ENCODE data around the gene RAI1.

Gene RAI1

DNA sequence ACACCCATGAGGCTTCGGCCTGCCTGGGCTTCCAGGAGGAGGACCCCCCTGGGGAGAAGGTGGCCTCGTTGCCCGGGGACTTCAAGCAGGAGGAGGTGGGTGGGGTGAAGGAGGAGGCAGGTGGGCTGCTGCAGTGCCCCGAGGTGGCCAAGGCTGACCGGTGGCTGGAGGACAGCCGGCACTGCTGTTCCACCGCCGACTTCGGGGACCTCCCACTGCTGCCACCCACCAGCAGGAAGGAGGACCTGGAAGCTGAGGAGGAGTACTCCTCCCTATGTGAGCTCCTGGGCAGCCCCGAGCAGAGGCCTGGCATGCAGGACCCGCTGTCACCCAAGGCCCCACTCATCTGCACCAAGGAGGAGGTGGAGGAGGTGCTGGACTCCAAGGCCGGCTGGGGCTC lies 114.0 kb downstream of the RAI1 start:
- Histone ChIP-seq H3K27ac (ENCODE audit: low read depth, low read length) (no peak overlapping the region), H3K36me3 (ENCODE audit: control insufficient read depth, insufficient read depth, low read length) (no peaks in the 10 kb centered on the region), H2BK120ac (ENCODE audit: low read depth, low read length) (no peak overlapping the region), H3K79me2 (ENCODE audit: control insufficient read depth, insufficient read depth, low read length) (no peaks in the 10 kb centered on the region), H2BK15ac (replicated peaks; ENCODE audit: low read depth) (no peak overlapping the region), H4K5ac (ENCODE audit: low read length) (no peak overlapping the region), H3K23ac (ENCODE audit: low read length) (no peak overlapping the region), H3K56ac (ENCODE audit: low read length) (no peak overlapping the region), H3K4me2 (ENCODE audit: low read length) (no peak overlapping the region), H3K79me1 (ENCODE audit: low read length) (no peaks in the 10 kb centered on the region), H3K4me1 (ENCODE audit: control insufficient read depth, low read depth, low read length) (peaks cover 3% of the 10 kb centered on the region), H4K8ac (ENCODE audit: low read depth, low read length) (no peak overlapping the region), H3K4me3 (ENCODE audit: low read length) (no peak overlapping the region), H2AK5ac (ENCODE audit: low read length) (no peak overlapping the region), H3K4ac (ENCODE audit: low read depth, low read length) (no peak overlapping the region), H2BK5ac (ENCODE audit: low read length) (no peak overlapping the region), H3K27me3 (ENCODE audit: insufficient read depth, low read length, poor library complexity) (peaks cover 1% of the 10 kb centered on the region), H3K9ac (ENCODE audit: low read length) (no peak overlapping the region), H3K18ac (ENCODE audit: low read length) (no peak overlapping the region)
- DNase-seq, result no peak
- no CpG with 5 or more reads among the region's 12 CpGs for WGBS (ENCODE audit: extremely low coverage, insufficient coverage, low lambda C conversion rate)

DNA sequence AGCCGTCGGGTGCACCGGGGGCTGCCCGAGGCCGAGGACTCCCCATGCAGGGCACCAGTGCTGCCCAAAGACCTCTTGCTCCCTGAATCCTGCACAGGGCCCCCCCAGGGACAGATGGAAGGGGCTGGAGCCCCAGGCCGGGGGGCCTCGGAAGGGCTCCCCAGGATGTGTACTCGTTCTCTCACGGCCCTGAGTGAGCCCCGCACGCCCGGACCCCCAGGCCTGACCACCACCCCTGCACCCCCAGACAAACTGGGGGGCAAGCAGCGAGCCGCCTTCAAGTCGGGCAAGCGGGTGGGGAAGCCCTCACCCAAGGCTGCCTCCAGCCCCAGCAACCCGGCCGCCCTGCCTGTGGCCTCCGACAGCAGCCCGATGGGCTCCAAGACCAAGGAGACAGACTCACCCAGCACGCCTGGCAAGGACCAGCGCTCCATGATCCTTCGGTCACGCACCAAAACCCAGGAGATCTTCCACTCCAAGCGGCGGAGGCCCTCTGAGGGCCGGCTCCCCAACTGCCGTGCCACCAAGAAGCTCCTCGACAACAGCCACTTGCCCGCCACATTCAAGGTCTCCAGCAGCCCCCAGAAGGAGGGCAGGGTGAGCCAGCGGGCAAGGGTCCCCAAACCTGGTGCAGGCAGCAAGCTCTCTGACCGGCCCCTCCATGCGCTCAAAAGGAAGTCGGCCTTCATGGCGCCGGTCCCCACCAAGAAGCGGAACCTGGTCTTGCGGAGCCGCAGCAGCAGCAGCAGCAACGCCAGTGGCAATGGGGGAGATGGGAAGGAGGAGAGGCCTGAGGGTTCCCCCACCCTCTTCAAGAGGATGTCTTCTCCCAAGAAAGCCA lies 114.9 kb downstream of the RAI1 start:
- no CpG with 5 or more reads among the region's 40 CpGs for WGBS (ENCODE audit: extremely low coverage, insufficient coverage, low lambda C conversion rate)
- no peak overlapping the region for H2BK120ac ChIP-seq (ENCODE audit: low read depth, low read length)
- no peaks in the 10 kb centered on the region for H3K36me3 ChIP-seq (ENCODE audit: control insufficient read depth, insufficient read depth, low read length)
- no peak overlapping the region for H3K56ac ChIP-seq (ENCODE audit: low read length)
- H3K18ac ChIP-seq (ENCODE audit: low read length), result no peak overlapping the region
- H3K4me3 ChIP-seq (ENCODE audit: low read length), result no peak overlapping the region
- H2AK5ac ChIP-seq (ENCODE audit: low read length), result no peak overlapping the region
- no peaks in the 10 kb centered on the region for H3K79me2 ChIP-seq (ENCODE audit: control insufficient read depth, insufficient read depth, low read length)
- H3K4me1 ChIP-seq (ENCODE audit: control insufficient read depth, low read depth, low read length), result peaks cover 3% of the 10 kb centered on the region
- no peak for DNase-seq
- H4K8ac ChIP-seq (ENCODE audit: low read depth, low read length), result no peak overlapping the region
- H4K5ac ChIP-seq (ENCODE audit: low read length), result no peak overlapping the region
- no peak overlapping the region for H3K23ac ChIP-seq (ENCODE audit: low read length)
- H3K79me1 ChIP-seq (ENCODE audit: low read length), result no peaks in the 10 kb centered on the region
- H2BK5ac ChIP-seq (ENCODE audit: low read length), result no peak overlapping the region
- H3K27ac ChIP-seq (ENCODE audit: low read depth, low read length), result no peak overlapping the region
- H3K4ac ChIP-seq (ENCODE audit: low read depth, low read length), result no peak overlapping the region
- H3K9ac ChIP-seq (ENCODE audit: low read length), result no peak overlapping the region
- no peak overlapping the region for H2BK15ac ChIP-seq (replicated peaks; ENCODE audit: low read depth)
- H3K27me3 ChIP-seq (ENCODE audit: insufficient read depth, low read length, poor library complexity), result peaks cover 1% of the 10 kb centered on the region
- H3K4me2 ChIP-seq (ENCODE audit: low read length), result no peak overlapping the region

DNA sequence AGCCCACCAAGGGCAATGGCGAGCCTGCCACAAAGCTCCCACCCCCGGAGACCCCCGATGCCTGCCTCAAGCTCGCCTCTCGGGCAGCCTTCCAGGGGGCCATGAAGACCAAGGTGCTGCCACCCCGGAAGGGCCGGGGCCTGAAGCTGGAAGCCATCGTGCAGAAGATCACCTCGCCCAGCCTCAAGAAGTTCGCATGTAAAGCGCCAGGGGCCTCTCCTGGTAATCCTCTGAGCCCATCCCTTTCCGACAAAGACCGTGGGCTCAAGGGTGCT lies 115.5 kb downstream of the RAI1 start:
- H3K79me2 ChIP-seq (ENCODE audit: control insufficient read depth, insufficient read depth, low read length), result no peaks in the 10 kb centered on the region
- no peak overlapping the region for H3K4ac ChIP-seq (ENCODE audit: low read depth, low read length)
- H2BK120ac ChIP-seq (ENCODE audit: low read depth, low read length), result no peak overlapping the region
- no peaks in the 10 kb centered on the region for H3K27me3 ChIP-seq (ENCODE audit: insufficient read depth, low read length, poor library complexity)
- no peak overlapping the region for H3K18ac ChIP-seq (ENCODE audit: low read length)
- H3K79me1 ChIP-seq (ENCODE audit: low read length), result no peaks in the 10 kb centered on the region
- H3K23ac ChIP-seq (ENCODE audit: low read length), result no peak overlapping the region
- H3K4me3 ChIP-seq (ENCODE audit: low read length), result no peak overlapping the region
- H3K56ac ChIP-seq (ENCODE audit: low read length), result no peak overlapping the region
- WGBS (ENCODE audit: extremely low coverage, insufficient coverage, low lambda C conversion rate), result no CpG with 5 or more reads among the region's 13 CpGs
- no peak overlapping the region for H2AK5ac ChIP-seq (ENCODE audit: low read length)
- H4K8ac ChIP-seq (ENCODE audit: low read depth, low read length), result no peak overlapping the region
- no peak overlapping the region for H2BK15ac ChIP-seq (replicated peaks; ENCODE audit: low read depth)
- H4K5ac ChIP-seq (ENCODE audit: low read length), result no peak overlapping the region
- no peak overlapping the region for H2BK5ac ChIP-seq (ENCODE audit: low read length)
- H3K36me3 ChIP-seq (ENCODE audit: control insufficient read depth, insufficient read depth, low read length), result no peaks in the 10 kb centered on the region
- H3K4me2 ChIP-seq (ENCODE audit: low read length), result no peak overlapping the region
- no peak overlapping the region for H3K9ac ChIP-seq (ENCODE audit: low read length)
- peaks cover 3% of the 10 kb centered on the region for H3K4me1 ChIP-seq (ENCODE audit: control insufficient read depth, low read depth, low read length)
- DNase-seq, result no peak
- no peak overlapping the region for H3K27ac ChIP-seq (ENCODE audit: low read depth, low read length)

DNA sequence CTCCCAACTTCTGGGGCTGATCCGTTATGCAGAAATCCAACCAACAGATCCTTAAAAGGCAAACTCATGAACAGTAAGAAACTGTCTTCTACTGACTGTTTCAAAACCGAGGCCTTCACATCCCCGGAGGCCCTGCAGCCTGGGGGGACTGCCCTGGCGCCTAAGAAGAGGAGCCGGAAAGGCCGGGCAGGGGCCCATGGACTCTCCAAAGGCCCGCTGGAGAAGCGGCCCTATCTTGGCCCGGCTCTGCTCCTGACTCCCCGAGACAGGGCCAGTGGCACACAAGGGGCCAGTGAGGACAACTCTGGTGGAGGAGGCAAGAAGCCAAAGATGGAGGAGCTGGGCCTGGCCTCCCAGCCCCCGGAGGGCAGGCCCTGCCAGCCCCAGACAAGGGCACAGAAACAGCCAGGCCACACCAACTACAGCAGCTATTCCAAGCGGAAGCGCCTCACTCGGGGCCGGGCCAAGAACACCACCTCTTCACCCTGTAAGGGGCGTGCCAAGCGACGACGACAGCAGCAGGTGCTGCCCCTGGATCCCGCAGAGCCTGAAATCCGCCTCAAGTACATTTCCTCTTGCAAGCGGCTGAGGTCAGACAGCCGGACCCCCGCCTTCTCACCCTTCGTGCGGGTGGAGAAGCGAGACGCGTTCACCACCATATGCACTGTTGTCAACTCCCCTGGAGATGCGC lies 116.0 kb downstream of the RAI1 start:
- Histone ChIP-seq H3K36me3 (ENCODE audit: control insufficient read depth, insufficient read depth, low read length) (no peaks in the 10 kb centered on the region), H3K4ac (ENCODE audit: low read depth, low read length) (no peak overlapping the region), H2BK120ac (ENCODE audit: low read depth, low read length) (no peak overlapping the region), H2AK5ac (ENCODE audit: low read length) (no peak overlapping the region), H3K79me2 (ENCODE audit: control insufficient read depth, insufficient read depth, low read length) (no peaks in the 10 kb centered on the region), H2BK15ac (replicated peaks; ENCODE audit: low read depth) (no peak overlapping the region), H3K56ac (ENCODE audit: low read length) (no peak overlapping the region), H3K9ac (ENCODE audit: low read length) (no peak overlapping the region), H3K27ac (ENCODE audit: low read depth, low read length) (no peak overlapping the region), H2BK5ac (ENCODE audit: low read length) (no peak overlapping the region), H4K5ac (ENCODE audit: low read length) (no peak overlapping the region), H3K23ac (ENCODE audit: low read length) (no peak overlapping the region), H4K8ac (ENCODE audit: low read depth, low read length) (no peak overlapping the region), H3K4me1 (ENCODE audit: control insufficient read depth, low read depth, low read length) (peaks cover 3% of the 10 kb centered on the region), H3K4me2 (ENCODE audit: low read length) (no peak overlapping the region), H3K79me1 (ENCODE audit: low read length) (no peaks in the 10 kb centered on the region), H3K18ac (ENCODE audit: low read length) (no peak overlapping the region), H3K4me3 (ENCODE audit: low read length) (no peak overlapping the region), H3K27me3 (ENCODE audit: insufficient read depth, low read length, poor library complexity) (no peaks in the 10 kb centered on the region)
- DNase-seq, result no peak
- no CpG with 5 or more reads among the region's 30 CpGs for WGBS (ENCODE audit: extremely low coverage, insufficient coverage, low lambda C conversion rate)

DNA sequence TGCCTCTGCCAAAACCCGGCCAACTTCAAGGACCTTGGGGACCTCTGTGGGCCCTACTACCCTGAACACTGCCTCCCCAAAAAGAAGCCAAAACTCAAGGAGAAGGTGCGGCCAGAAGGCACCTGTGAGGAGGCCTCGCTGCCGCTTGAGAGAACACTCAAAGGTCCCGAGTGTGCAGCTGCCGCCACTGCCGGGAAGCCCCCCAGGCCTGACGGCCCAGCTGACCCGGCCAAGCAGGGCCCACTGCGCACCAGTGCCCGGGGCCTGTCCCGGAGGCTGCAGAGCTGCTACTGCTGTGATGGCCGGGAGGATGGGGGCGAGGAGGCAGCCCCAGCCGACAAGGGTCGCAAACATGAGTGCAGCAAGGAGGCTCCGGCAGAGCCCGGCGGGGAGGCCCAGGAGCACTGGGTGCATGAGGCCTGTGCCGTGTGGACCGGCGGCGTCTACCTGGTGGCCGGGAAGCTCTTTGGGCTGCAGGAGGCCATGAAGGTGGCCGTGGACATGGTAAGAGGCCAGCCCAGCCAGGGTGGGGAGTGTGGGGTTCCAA lies 116.8 kb downstream of the RAI1 start:
- Histone ChIP-seq H3K4me1 (ENCODE audit: control insufficient read depth, low read depth, low read length) (peaks cover 1% of the 10 kb centered on the region), H2AK5ac (ENCODE audit: low read length) (no peak overlapping the region), H3K4ac (ENCODE audit: low read depth, low read length) (no peak overlapping the region), H2BK120ac (ENCODE audit: low read depth, low read length) (no peak overlapping the region), H2BK5ac (ENCODE audit: low read length) (no peak overlapping the region), H3K36me3 (ENCODE audit: control insufficient read depth, insufficient read depth, low read length) (no peaks in the 10 kb centered on the region), H3K27me3 (ENCODE audit: insufficient read depth, low read length, poor library complexity) (no peaks in the 10 kb centered on the region), H3K79me1 (ENCODE audit: low read length) (no peaks in the 10 kb centered on the region), H3K56ac (ENCODE audit: low read length) (no peak overlapping the region), H2BK15ac (replicated peaks; ENCODE audit: low read depth) (no peak overlapping the region), H3K9ac (ENCODE audit: low read length) (no peak overlapping the region), H3K4me2 (ENCODE audit: low read length) (no peak overlapping the region), H3K79me2 (ENCODE audit: control insufficient read depth, insufficient read depth, low read length) (no peaks in the 10 kb centered on the region), H3K27ac (ENCODE audit: low read depth, low read length) (no peak overlapping the region), H3K4me3 (ENCODE audit: low read length) (no peak overlapping the region), H4K8ac (ENCODE audit: low read depth, low read length) (no peak overlapping the region), H3K23ac (ENCODE audit: low read length) (no peak overlapping the region), H3K18ac (ENCODE audit: low read length) (no peak overlapping the region), H4K5ac (ENCODE audit: low read length) (no peak overlapping the region)
- WGBS (ENCODE audit: extremely low coverage, insufficient coverage, low lambda C conversion rate), result no CpG with 5 or more reads among the region's 25 CpGs
- no peak for DNase-seq

Measured in mesendoderm (in vitro differentiated cells).